Esophagus (tissue), 2 donors: ENCODE results near the gene WFDC11. TPM values are rescaled to one million over a fixed set of nuclear protein-coding genes. Genes with fewer than 3 reads are reported as not detected.
"Not testable (repeated sequence)": the region's sequence is repeated elsewhere in the genome, so short reads cannot be mapped to it uniquely, and the experiment has no call there.

Experiments
- H3K27ac ChIP-seq, 2 donors: one replicate each; pipeline ENCODE4 v1.5.1; 2013; ENCODE audit warnings: low read depth in 2 of 2, mild to moderate bottlenecking in 2 of 2, inconsistent platforms in 1 of 2, low read length in 1 of 2, moderate library complexity in 1 of 2
- H3K27me3 ChIP-seq, 2 donors: one replicate each; pipeline ENCODE4 v1.6.1; 2013; ENCODE audit warnings: low read length in 2 of 2, control low read depth in 1 of 2, mild to moderate bottlenecking in 1 of 2; ENCODE audit not compliant: insufficient read depth in 2 of 2, control insufficient read depth in 1 of 2
- H3K36me3 ChIP-seq, 2 donors: one replicate each; pipeline ENCODE4 v1.6.1; 2013; ENCODE audit warnings: low read length in 1 of 2; ENCODE audit not compliant: control insufficient read depth in 2 of 2, insufficient read depth in 2 of 2
- H3K4me1 ChIP-seq, 2 donors: one replicate each; pipeline ENCODE4 v1.6.1; 2013; ENCODE audit warnings: low read length in 1 of 2; ENCODE audit not compliant: control insufficient read depth in 2 of 2, insufficient read depth in 2 of 2
- H3K4me3 ChIP-seq, 2 donors: one replicate each; pipeline ENCODE4 v1.5.1; 2013; ENCODE audit warnings: low read length in 2 of 2, mild to moderate bottlenecking in 2 of 2, low read depth in 1 of 2, moderate library complexity in 1 of 2
- H3K9me3 ChIP-seq, 2 donors: one replicate each; pipeline ENCODE4 v1.6.1; 2013; ENCODE audit warnings: mild to moderate bottlenecking in 2 of 2, low read depth in 1 of 2, low read length in 1 of 2, moderate library complexity in 1 of 2; ENCODE audit not compliant: control insufficient read depth in 2 of 2, insufficient read depth in 1 of 2
- WGBS, 2 donors: extraction: QIAGEN DNeasy Blood & Tissue Kit; methylation state at CpG; one replicate each; pipeline ENCODE4 v1.1.7; 2013; 5-methylcytosine and 5-hydroxymethylcytosine counted together
- polyA plus RNA-seq, 2 donors: library from polyadenylated mRNA; stranded (reverse); fragments of 200-250 nt; gene quantifications; one replicate each; pipeline ENCODE4 v1.2.3, GENCODE V29; 2013
- donor health status: healthy with polysubstance abuse.
- donor health status: Bipolar disorder and iron deficiency.

WFDC11 gene
- polyA plus RNA-seq, 2 donors: not detected

- H3K4me1 ChIP-seq, H3K36me3 ChIP-seq, H3K9me3 ChIP-seq, H3K4me3 ChIP-seq, H3K27me3 ChIP-seq, H3K27ac ChIP-seq: not testable (repeated sequence)
- WGBS, 2 donors: 80 to 90% methylated on average over 3 of the region's 3 CpGs
Measured at GRCh38 chr20:45657038-45657437, 13.0 kb downstream of the WFDC11 start.

DNA sequence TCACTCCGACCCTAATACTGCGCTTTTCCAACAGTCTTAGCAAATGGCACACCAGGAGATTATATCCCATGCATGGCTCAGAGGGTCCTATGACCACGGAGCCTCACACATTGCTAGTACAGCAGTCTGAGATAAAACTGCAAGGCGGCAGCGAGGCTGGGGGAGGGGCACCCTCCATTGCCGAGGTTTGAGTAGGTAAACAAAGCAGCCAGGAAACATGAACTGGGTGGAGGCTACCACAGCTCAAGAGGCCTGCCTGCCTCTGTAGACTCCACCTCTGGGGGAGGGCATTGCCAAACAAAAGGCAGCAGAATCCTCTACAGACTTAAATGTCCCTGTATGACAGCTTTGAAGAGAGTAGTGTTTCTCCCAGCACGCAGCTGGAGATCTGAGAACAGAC lies 18.3 kb downstream of the WFDC11 start:
- WGBS, 2 donors: 74 to 77% methylated on average over 7 of the region's 7 CpGs
- H3K4me1 ChIP-seq, H3K4me3 ChIP-seq, H3K9me3 ChIP-seq, H3K36me3 ChIP-seq, H3K27me3 ChIP-seq, H3K27ac ChIP-seq: not testable (repeated sequence)

- Histone ChIP-seq H3K9me3 (no peaks in the 10 kb centered on the region), H3K27ac (no peak overlapping the region), H3K4me1 (peaks cover 0 to 2% of the 10 kb centered on the region in 2 donors), H3K36me3 (no peaks in the 10 kb centered on the region), H3K27me3 (no peaks in the 10 kb centered on the region), H3K4me3 (no peak overlapping the region)
- WGBS, 2 donors: 80 to 84% methylated on average over 6 of the region's 6 CpGs
Measured at GRCh38 chr20:45649312-45649863, 20.7 kb downstream of the WFDC11 start.

DNA sequence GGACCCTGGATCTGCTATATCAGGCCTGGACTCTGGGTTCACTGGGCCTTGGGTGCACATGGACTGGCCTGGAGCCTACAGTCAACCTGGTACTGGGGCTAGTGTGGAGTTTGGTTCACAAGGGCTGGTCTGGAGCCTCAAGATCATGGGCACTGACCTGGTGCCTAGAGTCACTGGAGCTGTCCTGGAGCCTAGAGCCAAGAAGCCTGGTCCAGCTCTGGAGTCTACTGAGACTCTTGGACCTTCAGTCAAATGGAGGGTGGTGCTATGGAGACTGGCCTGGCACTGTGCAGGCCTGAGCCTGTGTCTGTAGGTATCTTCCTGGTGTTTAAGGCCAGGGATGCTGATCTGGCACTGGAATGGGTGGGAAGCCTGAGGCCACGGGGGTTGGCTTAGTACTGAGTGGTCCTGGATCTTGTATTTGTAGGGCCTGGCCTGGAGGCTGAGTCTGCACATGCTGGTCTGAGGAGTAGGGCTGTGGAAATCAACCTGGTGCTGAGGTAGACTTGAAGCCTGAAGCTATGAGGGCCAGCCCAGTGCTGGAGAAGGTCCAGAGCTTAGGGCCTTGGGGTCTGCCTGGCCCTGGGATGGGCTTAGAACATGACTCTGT lies 22.5 kb downstream of the WFDC11 start:
- Histone ChIP-seq H3K4me3 (no peak overlapping the region), H3K9me3 (no peaks in the 10 kb centered on the region), H3K4me1 (peaks cover 0 to 2% of the 10 kb centered on the region in 2 donors), H3K36me3 (no peaks in the 10 kb centered on the region), H3K27me3 (no peaks in the 10 kb centered on the region), H3K27ac (no peak overlapping the region)
- 66 to 67% methylated on average over 1 of the region's 1 CpG for WGBS, 2 donors

GRCh38 chr20:45646875-45647274 lies 23.2 kb downstream of the WFDC11 start:
- Histone ChIP-seq H3K4me3 (no peak overlapping the region), H3K27me3 (no peaks in the 10 kb centered on the region), H3K9me3 (no peaks in the 10 kb centered on the region), H3K36me3 (no peaks in the 10 kb centered on the region), H3K4me1 (peaks cover 0 to 2% of the 10 kb centered on the region in 2 donors), H3K27ac (no peak overlapping the region)
- WGBS, 2 donors: 74 to 80% methylated on average over 3 of the region's 3 CpGs

DNA sequence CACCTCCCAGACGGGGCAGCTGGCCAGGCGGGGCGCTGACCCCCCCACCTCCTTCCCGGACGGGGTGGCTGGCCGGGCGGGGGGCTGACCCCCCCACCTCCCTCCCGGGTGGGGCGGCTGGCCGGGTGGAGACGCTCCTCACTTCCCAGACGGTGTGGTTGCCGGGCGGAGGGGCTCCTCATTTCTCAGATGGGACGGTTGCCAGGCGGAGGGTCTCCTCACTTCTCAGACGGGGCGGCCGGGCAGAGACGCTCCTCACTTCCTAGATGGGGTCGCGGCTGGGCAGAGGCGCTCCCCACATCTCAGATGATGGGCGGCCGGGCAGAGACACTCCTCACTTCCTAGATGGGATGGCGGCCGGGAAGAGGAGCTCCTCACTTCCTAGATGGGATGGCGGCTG lies 24.2 kb downstream of the WFDC11 start:
- H3K4me3 ChIP-seq, H3K9me3 ChIP-seq, H3K36me3 ChIP-seq, H3K27ac ChIP-seq, H3K4me1 ChIP-seq, H3K27me3 ChIP-seq: not testable (repeated sequence)
- WGBS, 2 donors: 89 to 92% methylated on average over 26 to 28 of the region's 28 CpGs

DNA sequence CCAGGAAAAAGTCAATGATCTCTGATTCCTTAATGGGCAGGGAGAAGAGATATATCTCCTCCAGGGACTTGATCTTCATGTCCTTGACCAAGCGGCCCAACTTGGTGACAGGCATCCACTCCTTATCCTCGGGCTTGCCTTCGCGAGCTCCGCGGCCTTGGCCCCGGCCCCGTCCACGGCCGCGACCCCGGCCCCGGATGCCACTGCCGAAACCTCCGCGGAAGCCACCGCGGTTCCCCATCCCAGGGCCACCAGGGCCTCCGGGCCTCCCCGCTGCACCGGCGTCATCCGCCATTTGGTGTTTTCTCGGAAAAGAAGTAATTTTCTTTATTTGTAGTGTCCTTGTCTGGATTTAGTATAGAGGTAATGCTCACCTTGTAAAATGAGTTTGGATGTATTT lies 29.0 kb downstream of the WFDC11 start:
- H3K9me3 ChIP-seq, H3K27me3 ChIP-seq, H3K36me3 ChIP-seq, H3K27ac ChIP-seq, H3K4me1 ChIP-seq, H3K4me3 ChIP-seq: not testable (repeated sequence)
- 96 to 97% methylated on average over 20 to 24 of the region's 24 CpGs for WGBS, 2 donors

DNA sequence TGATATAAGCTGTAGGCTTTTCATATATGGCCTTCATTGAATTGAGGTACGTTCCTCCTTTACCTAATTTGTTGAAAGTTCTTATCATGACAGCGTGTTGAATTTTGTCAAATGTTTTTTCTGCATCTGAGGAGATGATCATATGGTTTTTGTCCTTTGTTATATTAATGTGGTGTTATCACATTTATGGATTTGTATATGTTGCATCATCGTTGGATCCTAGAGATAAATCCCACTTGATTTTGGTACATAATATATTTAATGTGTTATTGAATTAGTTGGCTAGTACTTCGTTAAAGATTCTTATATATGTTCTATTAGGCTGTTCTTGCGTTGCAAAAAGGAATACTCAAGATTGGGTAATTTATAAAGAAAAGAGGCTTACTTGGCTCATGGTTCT lies 30.4 kb downstream of the WFDC11 start:
- H3K4me3 ChIP-seq: no peak overlapping the region
- no peaks in the 10 kb centered on the region for H3K27me3 ChIP-seq
- no peaks in the 10 kb centered on the region for H3K4me1 ChIP-seq
- WGBS, 2 donors: 88 to 89% methylated on average over 5 of the region's 5 CpGs
- no peaks in the 10 kb centered on the region for H3K36me3 ChIP-seq
- H3K27ac ChIP-seq: no peak overlapping the region
- H3K9me3 ChIP-seq: no peaks in the 10 kb centered on the region

DNA sequence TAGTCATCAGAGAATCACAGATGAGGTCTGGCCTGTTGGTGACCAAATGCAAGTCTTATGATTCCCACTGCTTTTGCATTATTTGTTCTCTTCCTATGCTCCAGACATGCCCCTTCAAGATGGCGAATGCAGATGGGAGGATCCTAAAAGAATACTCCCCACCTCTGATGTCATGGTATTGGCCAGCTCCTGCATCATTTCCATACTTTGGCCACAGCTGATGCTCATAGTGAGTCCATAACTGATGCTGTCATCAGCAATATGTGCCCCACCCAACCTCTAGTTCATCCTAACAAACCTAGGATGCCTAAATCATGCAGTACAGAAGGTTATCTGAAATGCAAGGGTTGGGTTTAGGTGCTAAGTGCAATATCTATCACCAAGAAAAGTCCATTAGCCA lies 33.5 kb downstream of the WFDC11 start:
- Histone ChIP-seq H3K4me1 (no peaks in the 10 kb centered on the region), H3K27ac (no peak overlapping the region), H3K27me3 (no peaks in the 10 kb centered on the region), H3K36me3 (no peaks in the 10 kb centered on the region), H3K4me3 (no peak overlapping the region), H3K9me3 (no peaks in the 10 kb centered on the region)
- 83 to 88% methylated on average over 1 of the region's 1 CpG for WGBS, 2 donors

- Histone ChIP-seq H3K36me3 (no peaks in the 10 kb centered on the region), H3K4me3 (no peak within 1 kb of the TSS), H3K27me3 (peaks cover 2 to 3% of the 10 kb centered on the region in 2 donors), H3K27ac (no peak within 1 kb of the TSS), H3K4me1 (no peaks in the 10 kb centered on the region), H3K9me3 (peaks cover 0 to 2% of the 10 kb centered on the region in 2 donors)
- 72 to 74% methylated on average over 4 of the region's 4 CpGs for WGBS, 2 donors
Measured at GRCh38 chr20:45631184-45631583, 38.9 kb downstream of the WFDC11 start, which contains the start of gene WFDC9. Gene WFDC9, minus strand, starts transcription at chr20:45631284. Its CDS starts 21,103 bp downstream, at chr20:45610181.
